BLaER1 treated with 17β-estradiol and CSF1 and Interleukin-3, amounts not matched to agents 10 nM and 100 nM (cell line): ENCODE data around the gene PDGFD.

ENCODE experiments used
- H3K27ac ChIP-seq, 11 experiments: shearing (Covaris generic); formaldehyde crosslinking; 2 replicates each; pipeline ENCODE4 v1.8.1; 2022
- H3K27me3 ChIP-seq, 11 experiments: shearing (Covaris generic); formaldehyde crosslinking; 2 replicates each; pipeline ENCODE4 v1.8.1; 2022
- H3K36me3 ChIP-seq, 11 experiments: shearing (Covaris generic); formaldehyde crosslinking; 2 replicates each; pipeline ENCODE4 v1.8.1; 2022
- H3K4me1 ChIP-seq, 10 experiments: shearing (Covaris generic); formaldehyde crosslinking; 2 replicates each; pipeline ENCODE4 v1.8.1; 2022
- H3K4me2 ChIP-seq, 11 experiments: shearing (Covaris generic); formaldehyde crosslinking; 2 replicates each; pipeline ENCODE4 v1.8.1; 2022
- H3K4me3 ChIP-seq, 10 experiments: shearing (Covaris generic); formaldehyde crosslinking; 2 replicates each; pipeline ENCODE4 v1.8.1; 2022
- H3K9ac ChIP-seq, 11 experiments: shearing (Covaris generic); formaldehyde crosslinking; 2 replicates each; pipeline ENCODE4 v1.8.1; 2022
- H3K9me3 ChIP-seq, 11 experiments: shearing (Covaris generic); formaldehyde crosslinking; replicated peaks in 1 of 11; 2 replicates each; pipeline ENCODE4 v1.8.1; 2022
- H4K20me1 ChIP-seq, 11 experiments: shearing (Covaris generic); formaldehyde crosslinking; 2 replicates each; pipeline ENCODE4 v1.8.1; 2022
- Cebpa-rat ChIP-seq, 11 experiments: shearing (Covaris generic); IDR thresholded peaks; 2 replicates each; pipeline ENCODE4 v1.8.1; 2022

PDGFD gene

GRCh38 chr11:104105155-104105554 is 58.8 kb downstream of the PDGFD start:
- Histone ChIP-seq H3K27ac (no peak overlapping the region), H3K4me2 (no peak overlapping the region)

GRCh38 chr11:104104664-104105063 is 59.3 kb downstream of the PDGFD start:
- H3K36me3 ChIP-seq = no peaks in the 10 kb centered on the region
- H3K9me3 ChIP-seq = no peaks in the 10 kb centered on the region
- no peaks in the 10 kb centered on the region for H3K4me1 ChIP-seq
- no peak overlapping the region for H3K4me2 ChIP-seq
- no peaks in the 10 kb centered on the region for H3K27me3 ChIP-seq
- no peak overlapping the region for H3K4me3 ChIP-seq
- no peaks in the 10 kb centered on the region for H4K20me1 ChIP-seq
- no peak overlapping the region for H3K9ac ChIP-seq
- no peak for TF ChIP-seq Cebpa-rat (IDR thresholded peaks at IDR 0.05)
- H3K27ac ChIP-seq = no peak overlapping the region

More at GRCh38 chr11:104105155-104105554, 58.8 kb downstream of the PDGFD start:
- Histone ChIP-seq H3K4me3 (no peak overlapping the region), H4K20me1 (no peaks in the 10 kb centered on the region), H3K27me3 (no peaks in the 10 kb centered on the region), H3K4me1 (no peaks in the 10 kb centered on the region), H3K36me3 (no peaks in the 10 kb centered on the region), H3K9ac (no peak overlapping the region), H3K9me3 (no peaks in the 10 kb centered on the region)
- no peak for TF ChIP-seq Cebpa-rat (IDR thresholded peaks at IDR 0.05)

DNA sequence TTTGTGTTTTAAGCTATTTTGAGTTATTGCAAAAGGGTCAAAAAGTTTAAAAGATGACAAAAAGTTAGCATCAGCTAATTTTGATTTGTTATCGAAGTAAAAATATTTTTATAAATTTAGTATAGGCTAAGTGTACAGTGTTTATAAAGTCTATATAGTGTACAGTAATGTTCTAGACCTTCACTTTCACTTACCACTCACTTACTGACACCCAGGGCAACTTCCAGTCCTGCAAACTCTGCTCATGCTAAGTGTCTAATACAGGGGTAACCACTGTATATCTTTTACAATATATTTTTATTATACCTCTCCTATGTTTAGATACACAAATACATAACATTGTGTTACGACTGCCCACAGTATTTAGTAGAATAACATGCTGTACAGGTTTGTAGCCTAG is 59.7 kb downstream of the PDGFD start:
- H3K4me1 ChIP-seq = no peaks in the 10 kb centered on the region
- H3K36me3 ChIP-seq = no peaks in the 10 kb centered on the region
- no peak overlapping the region for H3K27ac ChIP-seq
- H3K4me2 ChIP-seq = no peak overlapping the region
- H4K20me1 ChIP-seq = no peaks in the 10 kb centered on the region
- TF ChIP-seq Cebpa-rat (IDR thresholded peaks at IDR 0.05) = no peak
- no peaks in the 10 kb centered on the region for H3K9me3 ChIP-seq
- H3K9ac ChIP-seq = no peak overlapping the region
- no peaks in the 10 kb centered on the region for H3K27me3 ChIP-seq
- no peak overlapping the region for H3K4me3 ChIP-seq

DNA sequence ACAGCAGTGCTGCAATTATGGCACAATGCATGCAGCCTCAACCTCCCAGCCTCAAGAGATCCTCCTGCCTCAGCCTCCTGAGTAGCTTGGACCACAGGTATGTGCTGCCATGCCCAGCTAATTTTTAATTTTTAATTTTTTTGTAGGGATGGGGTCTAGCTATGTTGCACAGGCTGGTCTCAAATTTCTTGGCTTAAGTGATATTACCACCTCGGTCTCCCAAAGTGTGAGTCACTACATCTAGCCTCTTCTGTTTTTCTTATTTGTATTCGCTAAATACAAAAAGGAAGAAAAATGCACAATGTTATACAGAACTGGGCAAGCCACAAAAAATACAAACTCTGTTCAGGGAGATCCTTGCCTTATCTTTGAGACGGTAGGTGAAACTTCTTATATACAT is 65.4 kb downstream of the PDGFD start:
- H3K4me1 ChIP-seq = no peaks in the 10 kb centered on the region

GRCh38 chr11:104098132-104098531 is 65.8 kb downstream of the PDGFD start:
- no peak overlapping the region for H3K4me2 ChIP-seq
- H3K9me3 ChIP-seq = no peaks in the 10 kb centered on the region
- no peak overlapping the region for H3K9ac ChIP-seq
- no peak for TF ChIP-seq Cebpa-rat (IDR thresholded peaks at IDR 0.05)
- H3K27me3 ChIP-seq = no peaks in the 10 kb centered on the region
- H4K20me1 ChIP-seq = no peaks in the 10 kb centered on the region
- H3K4me1 ChIP-seq = no peaks in the 10 kb centered on the region
- no peak overlapping the region for H3K27ac ChIP-seq
- no peaks in the 10 kb centered on the region for H3K36me3 ChIP-seq
- no peak overlapping the region for H3K4me3 ChIP-seq

More for the DNA sequence above, 65.4 kb downstream of the PDGFD start:
- no peak overlapping the region for H3K4me3 ChIP-seq
- no peak overlapping the region for H3K9ac ChIP-seq
- no peak overlapping the region for H3K4me2 ChIP-seq
- no peak overlapping the region for H3K27ac ChIP-seq
- H3K36me3 ChIP-seq = no peaks in the 10 kb centered on the region
- no peaks in the 10 kb centered on the region for H3K27me3 ChIP-seq
- H4K20me1 ChIP-seq = no peaks in the 10 kb centered on the region
- no peak for TF ChIP-seq Cebpa-rat (IDR thresholded peaks at IDR 0.05)
- H3K9me3 ChIP-seq = no peaks in the 10 kb centered on the region

DNA sequence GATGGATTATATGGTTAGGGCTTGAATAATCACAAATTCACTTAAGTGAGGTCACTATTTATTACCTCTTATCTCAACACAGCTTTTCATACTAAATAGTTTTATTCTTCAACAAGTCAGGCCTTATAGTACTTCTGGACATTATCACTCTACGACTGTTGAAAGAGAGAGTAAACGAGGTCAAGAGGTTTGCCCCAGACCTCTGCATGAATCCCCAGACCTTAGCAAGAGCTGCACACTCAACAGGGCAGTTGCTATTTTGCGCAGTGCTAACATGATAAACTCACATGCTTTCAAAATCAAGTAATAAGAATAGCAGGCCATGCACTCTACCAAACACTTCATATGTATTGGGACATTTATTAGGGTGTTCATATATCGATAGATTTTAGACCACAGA is 67.0 kb downstream of the PDGFD start:
- Histone ChIP-seq H3K36me3 (no peaks in the 10 kb centered on the region), H3K4me1 (no peaks in the 10 kb centered on the region), H3K9me3 (no peaks in the 10 kb centered on the region), H3K4me3 (no peak overlapping the region), H3K27ac (no peak overlapping the region), H3K4me2 (no peak overlapping the region), H3K27me3 (no peaks in the 10 kb centered on the region), H4K20me1 (no peaks in the 10 kb centered on the region), H3K9ac (no peak overlapping the region)
- no peak for TF ChIP-seq Cebpa-rat (IDR thresholded peaks at IDR 0.05)

DNA sequence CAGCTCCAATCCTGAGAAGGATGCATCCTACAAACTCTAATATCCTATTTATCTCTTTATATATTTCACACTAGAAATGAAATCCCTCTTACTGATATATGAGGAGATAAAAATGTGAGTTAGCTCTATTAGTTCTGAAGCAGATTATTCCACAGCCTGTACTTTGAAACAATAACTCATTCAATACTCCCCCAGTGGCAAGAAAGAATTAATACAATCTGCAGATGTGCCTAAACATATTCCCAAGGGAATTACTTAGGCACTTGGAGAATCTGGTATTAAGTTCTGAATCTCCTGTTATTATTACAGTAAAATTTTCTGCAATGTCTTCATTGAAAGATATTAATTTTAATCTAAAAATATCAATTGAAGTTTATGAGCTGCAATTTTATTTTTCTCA is 68.2 kb downstream of the PDGFD start:
- H3K9me3 ChIP-seq = no peaks in the 10 kb centered on the region
- H3K9ac ChIP-seq = no peak overlapping the region
- H3K27me3 ChIP-seq = no peaks in the 10 kb centered on the region
- no peak overlapping the region for H3K4me2 ChIP-seq
- H3K4me1 ChIP-seq = no peaks in the 10 kb centered on the region
- TF ChIP-seq Cebpa-rat (IDR thresholded peaks at IDR 0.05) = no peak
- no peaks in the 10 kb centered on the region for H4K20me1 ChIP-seq
- H3K27ac ChIP-seq = no peak overlapping the region
- H3K4me3 ChIP-seq = no peak overlapping the region
- H3K36me3 ChIP-seq = no peaks in the 10 kb centered on the region

DNA sequence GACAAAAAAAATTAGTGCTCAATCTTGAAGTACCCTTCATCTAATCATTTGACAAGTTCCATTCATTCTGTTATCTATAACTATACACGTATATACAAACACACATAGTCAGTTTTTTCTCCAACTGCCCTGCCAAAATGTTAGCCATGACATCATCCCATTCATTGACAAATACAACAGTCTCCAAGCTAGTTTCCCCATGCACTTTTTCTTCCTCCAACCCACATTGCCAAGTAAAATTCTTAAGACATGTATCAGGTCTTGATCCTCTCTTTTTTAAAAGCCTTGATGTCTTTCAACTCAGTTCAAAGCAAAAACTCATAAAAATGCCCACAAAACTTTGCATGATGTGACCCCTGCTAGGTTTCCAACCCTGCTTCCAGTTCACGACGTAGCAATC is 69.4 kb downstream of the PDGFD start:
- H4K20me1 ChIP-seq = no peaks in the 10 kb centered on the region
- no peak for TF ChIP-seq Cebpa-rat (IDR thresholded peaks at IDR 0.05)
- no peak overlapping the region for H3K4me3 ChIP-seq
- H3K27me3 ChIP-seq = no peaks in the 10 kb centered on the region
- no peak overlapping the region for H3K4me2 ChIP-seq
- H3K36me3 ChIP-seq = no peaks in the 10 kb centered on the region
- H3K9ac ChIP-seq = no peak overlapping the region
- no peak overlapping the region for H3K27ac ChIP-seq
- no peaks in the 10 kb centered on the region for H3K9me3 ChIP-seq
- H3K4me1 ChIP-seq = no peaks in the 10 kb centered on the region

GRCh38 chr11:104093426-104094280 is 70.3 kb downstream of the PDGFD start:
- Histone ChIP-seq H3K27ac (no peak overlapping the region), H3K4me1 (no peaks in the 10 kb centered on the region), H3K9ac (no peak overlapping the region), H4K20me1 (no peaks in the 10 kb centered on the region), H3K4me2 (no peak overlapping the region), H3K27me3 (no peaks in the 10 kb centered on the region), H3K9me3 (no peaks in the 10 kb centered on the region), H3K4me3 (no peak overlapping the region), H3K36me3 (no peaks in the 10 kb centered on the region)
- no peak for TF ChIP-seq Cebpa-rat (IDR thresholded peaks at IDR 0.05)

GRCh38 chr11:104092744-104093143 is 71.2 kb downstream of the PDGFD start:
- H3K4me1 ChIP-seq = no peaks in the 10 kb centered on the region
- H3K4me2 ChIP-seq = no peak overlapping the region
- H3K27me3 ChIP-seq = no peaks in the 10 kb centered on the region
- no peak overlapping the region for H3K27ac ChIP-seq
- H3K9me3 ChIP-seq = no peaks in the 10 kb centered on the region
- no peaks in the 10 kb centered on the region for H3K36me3 ChIP-seq
- H3K4me3 ChIP-seq = no peak overlapping the region
- no peak for TF ChIP-seq Cebpa-rat (IDR thresholded peaks at IDR 0.05)
- H3K9ac ChIP-seq = no peak overlapping the region
- no peaks in the 10 kb centered on the region for H4K20me1 ChIP-seq
